HepG2 (cell line): ENCODE results near the gene C1QBP. TPM values are rescaled to one million over a fixed set of nuclear protein-coding genes. Genes with fewer than 3 reads are reported as not detected.

ENCODE experiments used
- ASH2L ChIP-seq: fragments of 300-600, 200-600 bp; sonication (generic); IDR thresholded peaks from 2 replicates; pipeline ENCODE4 v1.7.0; 2017; ENCODE audit warnings: low read depth, mild to moderate bottlenecking, moderate library complexity, mixed read lengths, low read length; ENCODE audit not compliant: insufficient read length
- KLF12 ChIP-seq: sonication (generic); formaldehyde crosslinking; IDR thresholded peaks from 2 replicates; pipeline ENCODE4 v1.4.0; 2020; ENCODE audit warnings: missing genetic modification reagents, borderline replicate concordance
- MTA3 ChIP-seq: sonication (generic); formaldehyde crosslinking; IDR thresholded peaks from 2 replicates; pipeline ENCODE4 v1.4.0; 2020; ENCODE audit warnings: missing genetic modification reagents
- NCOA5 ChIP-seq: sonication (generic); formaldehyde crosslinking; IDR thresholded peaks from 2 replicates; pipeline ENCODE4 v1.4.0; 2020; ENCODE audit warnings: missing genetic modification reagents
- PCBP2 ChIP-seq: fragments of 200-400 bp; formaldehyde crosslinking; optimal IDR thresholded peaks from 2 replicates; pipeline ENCODE3; 2018; ENCODE audit warnings: low read length, low read depth; ENCODE audit not compliant: poor library complexity, severe bottlenecking
- PITX1 ChIP-seq: sonication (generic); formaldehyde crosslinking; IDR thresholded peaks from 2 replicates; pipeline ENCODE4 v1.5.1; 2020; ENCODE audit warnings: mild to moderate bottlenecking, missing genetic modification reagents
- RBFOX2 ChIP-seq: fragments of 200-400 bp; formaldehyde crosslinking; IDR thresholded peaks from 2 replicates; pipeline ENCODE4 v1.6.1; 2017; ENCODE audit warnings: low read depth, mild to moderate bottlenecking, low read length
- SKI ChIP-seq: fragments of 450-650 bp; IDR thresholded peaks from one replicate; pipeline ENCODE4 v1.6.1; 2018; ENCODE audit warnings: mild to moderate bottlenecking; ENCODE audit not compliant: partially characterized antibody
- TAF15 ChIP-seq: fragments of 200-400 bp; formaldehyde crosslinking; IDR thresholded peaks from one replicate; pipeline ENCODE4 v1.6.1; 2018; ENCODE audit warnings: mild to moderate bottlenecking, low read depth, low read length; ENCODE audit not compliant: poor library complexity, severe bottlenecking
- ZC3H13 ChIP-seq: sonication (generic); formaldehyde crosslinking; IDR thresholded peaks from 2 replicates; pipeline ENCODE4 v1.8.1; 2023; ENCODE audit warnings: mild to moderate bottlenecking, missing genetic modification reagents, moderate library complexity
- ZNF101 ChIP-seq: sonication (generic); formaldehyde crosslinking; IDR thresholded peaks from 2 replicates; pipeline ENCODE4 v1.4.0; 2020; ENCODE audit warnings: mild to moderate bottlenecking, low read depth, missing genetic modification reagents, borderline replicate concordance
- ZNF547 ChIP-seq: sonication (generic); formaldehyde crosslinking; IDR thresholded peaks from 2 replicates; pipeline ENCODE4 v1.5.1; 2020; ENCODE audit warnings: mild to moderate bottlenecking, missing genetic modification reagents
- polyA plus RNA-seq, 8 experiments: library from polyadenylated mRNA; depleted of rRNA in 3 of 8; stranded (reverse) in 7 of 8; unstranded in 1 of 8; fragments of >200 nt; fragmentation: Illumina TruSeq in 4 of 8; extraction: Trizol in 4 of 8; gene quantifications; 2 replicates each; pipeline versions ENCODE4 v1.2.1 to v1.2.3, GENCODE V29; 2011 to 2016; ENCODE audit warnings: low read depth in 4 of 8, missing spikeins in 1 of 8, mixed read lengths in 1 of 8; ENCODE audit not compliant: insufficient read depth in 1 of 8
- total RNA-seq, 5 experiments: library from RNA; depleted of rRNA; stranded (reverse); fragments of >200 nt; fragmentation: Illumina TruSeq; extraction: Trizol; gene quantifications; 2 replicates each; pipeline ENCODE4 v1.2.3, GENCODE V29; 2016; ENCODE audit warnings: low read depth in 1 of 5
- TF ChIP-seq, protein P1 (sequence below): sonication (generic); formaldehyde crosslinking; IDR thresholded peaks from 2 replicates; pipeline ENCODE4 v1.4.0; 2020; ENCODE audit warnings: mild to moderate bottlenecking, missing genetic modification reagents
- TF ChIP-seq, protein P2 (sequence below): sonication (generic); formaldehyde crosslinking; IDR thresholded peaks from 2 replicates; pipeline ENCODE4 v1.4.0; 2020; ENCODE audit warnings: missing genetic modification reagents, low read depth, mild to moderate bottlenecking, borderline replicate concordance
- TF ChIP-seq, protein P3 (sequence below): sonication (generic); formaldehyde crosslinking; IDR thresholded peaks from one replicate; pipeline ENCODE4 v1.5.1; 2020; ENCODE audit warnings: mild to moderate bottlenecking, missing genetic modification reagents; ENCODE audit errors: not compliant biosample characterization
- TF ChIP-seq, protein P4 (sequence below): sonication (generic); formaldehyde crosslinking; IDR thresholded peaks from 2 replicates; pipeline ENCODE4 v1.5.1; 2020; ENCODE audit warnings: missing genetic modification reagents, mild to moderate bottlenecking, borderline replicate concordance
- TF ChIP-seq, protein P5 (sequence below): sonication (generic); formaldehyde crosslinking; IDR thresholded peaks from 2 replicates; pipeline ENCODE4 v1.8.0; 2022; ENCODE audit warnings: missing genetic modification reagents, mild to moderate bottlenecking, inconsistent platforms, borderline replicate concordance

C1QBP gene
- total and polyA plus RNA-seq, 2 of the 13 experiments (the other 11 are each of a cell fraction or from before 2014, with no cell fraction given): 219 to 680 TPM

DNA sequence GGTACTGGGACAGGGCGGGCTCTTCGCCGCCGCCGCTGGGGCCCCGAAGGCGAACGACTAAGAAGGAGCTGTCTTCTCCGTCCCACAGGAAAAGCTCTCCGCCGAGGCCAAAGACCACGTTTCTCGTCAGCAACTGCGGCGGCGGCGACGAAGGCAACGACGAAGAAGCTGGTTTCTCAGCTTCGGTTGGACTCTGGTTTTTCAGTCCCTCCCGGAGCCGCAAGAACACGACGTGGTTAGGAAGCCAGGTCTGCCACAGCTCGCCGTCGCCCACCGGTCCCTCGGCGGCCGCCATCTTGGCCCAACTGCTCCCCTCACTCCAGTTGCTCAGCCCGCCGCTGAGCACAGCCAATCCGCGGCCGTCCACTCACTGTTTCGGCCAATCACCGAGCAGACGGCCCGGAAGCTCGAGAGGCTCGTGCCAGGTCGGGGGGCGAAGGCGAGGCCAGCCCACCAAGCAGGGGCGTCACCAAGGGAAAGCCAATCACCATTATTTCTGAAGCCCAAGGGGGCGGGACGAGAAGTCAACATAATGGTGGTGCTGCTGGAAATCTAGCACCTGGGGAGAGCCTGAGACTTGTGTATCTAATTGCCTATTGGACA lies 19.5 kb downstream of the C1QBP start, which contains the start of gene NUP88 (continued):
- TF ChIP-seq, protein P1, sequence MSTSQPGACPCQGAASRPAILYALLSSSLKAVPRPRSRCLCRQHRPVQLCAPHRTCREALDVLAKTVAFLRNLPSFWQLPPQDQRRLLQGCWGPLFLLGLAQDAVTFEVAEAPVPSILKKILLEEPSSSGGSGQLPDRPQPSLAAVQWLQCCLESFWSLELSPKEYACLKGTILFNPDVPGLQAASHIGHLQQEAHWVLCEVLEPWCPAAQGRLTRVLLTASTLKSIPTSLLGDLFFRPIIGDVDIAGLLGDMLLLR (CRISPR knock-in tag): no peak
- TF ChIP-seq SKI (no peak), RBFOX2 (peak; percentile 93), PCBP2 (no peak), NCOA5 (CRISPR knock-in tag) (no peak), ZC3H13 (CRISPR knock-in tag) (peak; percentile 66; the same call in 1 of the 2 replicates), PITX1 (0 out of 2 replicates have a peak, but pooled peaks have one; percentile 30), ZNF547 (no peak), ASH2L (peak; percentile 93), ZNF101 (no peak; the same call in 1 of the 2 replicates), KLF12 (CRISPR knock-in tag) (no peak), TAF15 (peak; percentile 10), MTA3 (CRISPR knock-in tag) (no peak)
- TF ChIP-seq, protein P2, sequence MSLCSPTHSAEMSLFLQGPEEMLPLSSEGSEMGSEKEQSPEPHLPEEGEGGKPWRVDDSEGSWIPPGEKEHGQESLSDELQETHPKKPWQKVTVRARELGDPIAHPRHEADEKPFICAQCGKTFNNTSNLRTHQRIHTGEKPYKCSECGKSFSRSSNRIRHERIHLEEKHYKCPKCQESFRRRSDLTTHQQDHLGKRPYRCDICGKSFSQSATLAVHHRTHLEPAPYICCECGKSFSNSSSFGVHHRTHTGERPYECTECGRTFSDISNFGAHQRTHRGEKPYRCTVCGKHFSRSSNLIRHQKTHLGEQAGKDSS (CRISPR knock-in tag): no peak
- TF ChIP-seq, protein P3, sequence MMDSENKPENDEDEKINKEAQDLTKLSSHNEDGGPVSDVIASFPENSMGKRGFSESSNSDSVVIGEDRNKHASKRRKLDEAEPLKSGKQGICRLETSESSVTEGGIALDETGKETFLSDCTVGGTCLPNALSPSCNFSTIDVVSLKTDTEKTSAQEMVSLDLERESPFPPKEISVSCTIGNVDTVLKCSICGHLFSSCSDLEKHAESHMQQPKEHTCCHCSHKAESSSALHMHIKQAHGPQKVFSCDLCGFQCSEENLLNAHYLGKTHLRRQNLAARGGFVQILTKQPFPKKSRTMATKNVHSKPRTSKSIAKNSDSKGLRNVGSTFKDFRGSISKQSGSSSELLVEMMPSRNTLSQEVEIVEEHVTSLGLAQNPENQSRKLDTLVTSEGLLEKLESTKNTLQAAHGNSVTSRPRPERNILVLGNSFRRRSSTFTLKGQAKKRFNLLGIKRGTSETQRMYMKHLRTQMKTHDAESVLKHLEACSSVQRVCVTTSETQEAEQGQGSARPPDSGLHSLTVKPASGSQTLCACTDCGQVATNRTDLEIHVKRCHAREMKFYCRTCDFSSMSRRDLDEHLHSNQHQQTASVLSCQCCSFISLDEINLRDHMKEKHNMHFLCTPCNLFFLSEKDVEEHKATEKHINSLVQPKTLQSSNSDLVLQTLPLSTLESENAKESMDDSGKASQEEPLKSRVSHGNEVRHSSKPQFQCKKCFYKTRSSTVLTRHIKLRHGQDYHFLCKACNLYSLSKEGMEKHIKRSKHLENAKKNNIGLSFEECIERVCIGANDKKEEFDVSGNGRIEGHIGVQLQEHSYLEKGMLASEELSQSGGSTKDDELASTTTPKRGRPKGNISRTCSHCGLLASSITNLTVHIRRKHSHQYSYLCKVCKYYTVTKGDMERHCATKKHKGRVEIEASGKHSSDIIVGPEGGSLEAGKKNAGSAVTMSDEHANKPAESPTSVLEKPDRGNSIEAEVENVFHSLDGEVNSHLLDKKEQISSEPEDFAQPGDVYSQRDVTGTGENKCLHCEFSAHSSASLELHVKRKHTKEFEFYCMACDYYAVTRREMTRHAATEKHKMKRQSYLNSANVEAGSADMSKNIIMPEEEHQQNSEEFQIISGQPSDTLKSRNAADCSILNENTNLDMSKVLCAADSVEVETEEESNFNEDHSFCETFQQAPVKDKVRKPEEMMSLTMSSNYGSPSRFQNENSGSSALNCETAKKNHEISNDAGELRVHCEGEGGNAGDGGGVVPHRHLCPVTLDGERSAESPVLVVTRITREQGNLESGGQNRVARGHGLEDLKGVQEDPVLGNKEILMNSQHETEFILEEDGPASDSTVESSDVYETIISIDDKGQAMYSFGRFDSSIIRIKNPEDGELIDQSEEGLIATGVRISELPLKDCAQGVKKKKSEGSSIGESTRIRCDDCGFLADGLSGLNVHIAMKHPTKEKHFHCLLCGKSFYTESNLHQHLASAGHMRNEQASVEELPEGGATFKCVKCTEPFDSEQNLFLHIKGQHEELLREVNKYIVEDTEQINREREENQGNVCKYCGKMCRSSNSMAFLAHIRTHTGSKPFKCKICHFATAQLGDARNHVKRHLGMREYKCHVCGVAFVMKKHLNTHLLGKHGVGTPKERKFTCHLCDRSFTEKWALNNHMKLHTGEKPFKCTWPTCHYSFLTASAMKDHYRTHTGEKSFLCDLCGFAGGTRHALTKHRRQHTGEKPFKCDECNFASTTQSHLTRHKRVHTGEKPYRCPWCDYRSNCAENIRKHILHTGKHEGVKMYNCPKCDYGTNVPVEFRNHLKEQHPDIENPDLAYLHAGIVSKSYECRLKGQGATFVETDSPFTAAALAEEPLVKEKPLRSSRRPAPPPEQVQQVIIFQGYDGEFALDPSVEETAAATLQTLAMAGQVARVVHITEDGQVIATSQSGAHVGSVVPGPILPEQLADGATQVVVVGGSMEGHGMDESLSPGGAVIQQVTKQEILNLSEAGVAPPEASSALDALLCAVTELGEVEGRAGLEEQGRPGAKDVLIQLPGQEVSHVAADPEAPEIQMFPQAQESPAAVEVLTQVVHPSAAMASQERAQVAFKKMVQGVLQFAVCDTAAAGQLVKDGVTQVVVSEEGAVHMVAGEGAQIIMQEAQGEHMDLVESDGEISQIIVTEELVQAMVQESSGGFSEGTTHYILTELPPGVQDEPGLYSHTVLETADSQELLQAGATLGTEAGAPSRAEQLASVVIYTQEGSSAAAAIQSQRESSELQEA (CRISPR knock-in tag): no peak
- TF ChIP-seq, protein P4, sequence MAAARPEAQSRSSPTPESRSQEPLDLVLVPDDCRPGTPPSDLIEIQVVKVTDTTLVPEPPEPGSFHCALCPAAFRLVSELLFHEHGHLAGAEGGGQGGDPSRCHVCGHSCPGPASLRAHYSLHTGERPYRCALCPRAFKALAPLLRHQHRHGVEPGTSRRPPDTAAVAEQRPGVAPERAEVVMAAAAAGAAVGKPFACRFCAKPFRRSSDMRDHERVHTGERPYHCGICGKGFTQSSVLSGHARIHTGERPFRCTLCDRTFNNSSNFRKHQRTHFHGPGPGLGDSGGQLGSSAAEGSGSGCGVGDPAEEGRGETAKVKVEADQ (CRISPR knock-in tag): no peak; the same call in 1 of the 2 replicates
- TF ChIP-seq, protein P5, sequence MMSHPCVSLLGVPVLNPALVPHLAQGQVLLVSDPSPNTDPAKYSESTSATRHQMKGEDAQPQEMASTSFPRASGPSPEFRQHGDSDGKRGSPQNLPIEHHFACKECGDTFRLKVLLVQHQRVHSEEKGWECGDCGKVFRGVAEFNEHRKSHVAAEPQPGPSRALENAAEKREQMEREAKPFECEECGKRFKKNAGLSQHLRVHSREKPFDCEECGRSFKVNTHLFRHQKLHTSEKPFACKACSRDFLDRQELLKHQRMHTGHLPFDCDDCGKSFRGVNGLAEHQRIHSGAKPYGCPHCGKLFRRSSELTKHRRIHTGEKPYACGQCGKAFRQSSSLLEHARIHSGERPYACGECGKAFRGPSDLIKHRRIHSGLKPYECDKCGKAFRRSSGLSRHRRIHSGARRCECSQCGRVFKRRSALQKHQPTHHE (CRISPR knock-in tag): no peak
